Forelimb muscle (tissue), 1 donor: ENCODE data around the gene ZNF521. TPM values are rescaled to one million over a fixed set of nuclear protein-coding genes. Genes with fewer than 3 reads are reported as not detected.

Experiments used
- DNase-seq: peaks from one replicate; pipeline ENCODE4 v3.0.0-alpha.2; 2013; ENCODE audit warnings: low read depth
- polyA plus RNA-seq: library from polyadenylated mRNA; unstranded; fragments of 120-200 nt; gene quantifications from one replicate; pipeline ENCODE4 v1.2.1, GENCODE V29; 2013; ENCODE audit not compliant: insufficient read length

Gene ZNF521
- polyA plus RNA-seq, 1 donor, result 43.7 TPM

- no peak for DNase-seq
Measured at GRCh38 chr18:25169701-25170100, 182.3 kb downstream of the ZNF521 start.

DNA sequence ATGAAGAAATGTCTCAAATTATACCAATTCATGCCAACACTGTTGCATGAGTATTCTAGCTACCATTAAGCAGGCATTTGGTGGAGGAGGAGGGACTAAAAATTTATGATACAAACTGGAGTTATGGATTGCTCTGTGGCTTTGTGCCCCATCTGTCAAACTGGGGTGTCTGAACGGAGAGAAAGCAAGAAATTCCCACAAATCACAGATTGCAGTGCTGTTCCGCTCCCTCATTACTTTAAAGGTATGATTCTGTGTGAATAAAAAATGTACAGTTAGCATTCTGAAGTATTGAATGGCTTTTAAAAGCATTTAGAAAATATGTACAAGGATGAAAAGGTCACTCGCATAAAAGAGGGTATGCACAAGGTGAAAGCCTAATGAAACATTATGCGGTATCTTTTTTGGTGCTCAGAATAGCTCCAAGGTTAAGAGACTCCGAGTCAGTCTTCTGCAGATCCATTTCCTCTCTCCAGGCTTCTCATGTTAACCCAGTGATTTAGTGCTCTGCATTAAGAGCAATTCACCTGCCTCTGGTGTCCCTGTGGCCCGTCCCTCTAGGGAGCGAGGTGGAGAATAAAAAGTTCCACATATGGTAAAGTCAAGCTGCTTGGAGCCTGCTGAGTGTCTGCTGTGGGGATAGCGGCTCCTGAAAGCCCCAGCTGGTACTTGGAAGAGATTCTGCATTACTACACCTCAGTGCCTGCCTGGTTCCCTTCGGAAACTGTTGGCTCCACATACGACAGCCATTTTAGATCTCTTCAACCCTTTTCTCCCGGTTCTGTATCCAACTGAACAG is 184.2 kb downstream of the ZNF521 start:
- no peak for DNase-seq

- no peak for DNase-seq
Measured at GRCh38 chr18:25166113-25166512, 185.9 kb downstream of the ZNF521 start.

GRCh38 chr18:25164848-25165811 is 186.8 kb downstream of the ZNF521 start:
- DNase-seq, result no peak

- no peak for DNase-seq
Measured at GRCh38 chr18:25164211-25164847, 187.6 kb downstream of the ZNF521 start.

DNA sequence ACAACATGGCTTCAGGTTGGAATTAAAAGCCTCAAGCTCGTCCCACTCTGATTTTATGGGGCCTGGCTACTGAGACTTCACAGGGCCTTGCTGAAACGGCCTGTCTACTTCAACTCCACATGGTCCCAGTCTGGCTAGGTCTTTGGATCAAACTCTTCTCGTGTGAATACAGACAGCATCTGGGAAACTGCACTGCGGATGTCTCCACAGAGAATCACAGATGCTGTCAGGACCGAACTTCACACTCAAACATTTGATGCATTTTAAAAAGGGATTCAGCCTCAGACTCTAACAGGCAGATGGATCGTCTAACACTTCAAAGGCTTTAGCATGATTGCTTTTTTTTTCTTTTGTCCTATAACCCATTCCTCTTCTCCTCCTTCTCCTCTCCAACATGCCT is 198.5 kb downstream of the ZNF521 start:
- DNase-seq, result no peak

DNA sequence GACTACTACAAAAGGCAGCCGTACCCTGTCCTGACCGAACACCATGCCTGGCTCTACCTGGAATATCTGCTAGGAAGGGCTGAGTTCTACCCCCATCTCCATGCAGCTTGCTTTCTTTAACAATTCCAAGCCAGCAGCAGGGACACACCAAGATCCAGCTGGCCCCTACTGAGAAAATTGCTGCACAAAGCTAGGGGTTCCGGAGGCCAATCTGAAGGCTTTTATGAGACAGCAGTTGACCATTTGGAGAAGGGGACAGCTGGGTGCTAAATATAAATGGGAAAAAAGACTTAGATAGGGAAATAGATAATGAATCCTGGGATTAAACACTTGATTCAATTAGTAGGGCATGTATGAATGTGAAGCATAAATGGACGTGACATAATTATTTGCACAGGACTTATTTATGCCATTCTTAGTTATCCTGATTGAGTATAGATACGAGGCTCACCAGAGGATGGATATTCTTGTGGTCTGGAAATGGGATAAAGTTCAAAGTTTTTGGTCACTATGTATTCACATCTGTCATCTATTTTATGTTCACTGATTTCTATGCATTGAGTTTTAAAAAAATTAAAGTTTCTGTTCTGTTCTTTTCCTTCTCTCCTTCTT is 204.0 kb downstream of the ZNF521 start:
- DNase-seq, result no peak

DNA sequence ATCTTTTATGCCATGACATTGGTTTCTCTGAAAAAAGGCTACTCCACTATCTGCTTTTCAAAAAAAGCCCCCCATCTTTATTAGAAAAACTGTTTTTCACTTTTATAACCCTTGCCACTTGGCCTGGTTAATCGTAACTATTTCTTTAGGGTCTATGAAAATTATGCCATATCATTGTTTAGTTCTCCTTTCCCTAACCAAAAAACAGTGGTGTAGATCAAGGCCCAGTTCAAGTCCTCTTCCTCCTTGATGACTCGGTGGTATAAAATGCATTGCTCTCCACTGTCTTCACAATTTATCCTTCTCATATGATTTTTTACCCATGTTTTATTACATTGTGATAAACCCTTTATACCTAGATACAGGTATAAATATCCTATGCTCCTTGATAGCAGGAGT is 205.5 kb downstream of the ZNF521 start:
- no peak for DNase-seq

- no peak for DNase-seq
Measured at GRCh38 chr18:25145731-25146511, 206.0 kb downstream of the ZNF521 start.

- DNase-seq, result no peak
Measured at GRCh38 chr18:25144820-25145219, 207.1 kb downstream of the ZNF521 start.

DNA sequence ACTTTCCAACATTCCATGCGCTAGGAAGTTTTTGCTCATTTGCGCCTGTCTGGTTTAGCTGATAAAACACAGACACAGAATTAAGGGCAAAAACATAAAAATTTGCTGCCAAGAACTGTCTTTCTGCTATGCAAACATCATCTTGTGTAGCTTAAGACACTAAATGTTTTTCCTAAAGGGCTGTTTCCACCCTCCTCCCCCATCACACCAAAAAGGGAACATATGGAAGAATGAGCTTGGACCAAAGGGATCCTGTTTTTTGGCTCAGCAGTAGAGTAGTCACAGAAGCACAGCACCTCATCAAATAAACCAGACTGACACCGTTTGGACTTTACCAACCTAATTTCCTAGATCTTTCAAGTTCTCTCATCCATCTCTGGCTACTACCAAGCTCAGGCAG is 210.1 kb downstream of the ZNF521 start:
- no peak for DNase-seq

- no peak for DNase-seq
Measured at GRCh38 chr18:25141399-25141798, 210.6 kb downstream of the ZNF521 start.

DNA sequence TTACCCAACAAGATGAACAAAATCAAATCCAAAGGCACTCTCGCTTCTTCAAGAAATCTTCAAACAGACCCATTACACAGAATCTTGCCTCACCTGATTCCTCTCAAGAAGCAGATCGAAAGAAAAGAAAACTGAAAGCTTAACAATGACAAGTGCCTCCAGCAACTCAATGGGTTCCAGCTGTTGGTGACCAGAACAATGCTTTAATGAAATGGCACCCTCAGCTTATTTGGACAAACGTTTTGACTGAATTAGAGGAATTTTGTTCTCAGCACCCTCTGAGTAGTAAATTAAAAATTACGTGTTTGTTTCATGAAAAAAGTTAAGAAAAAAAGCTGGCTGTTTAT is 211.0 kb downstream of the ZNF521 start:
- no peak for DNase-seq

DNA sequence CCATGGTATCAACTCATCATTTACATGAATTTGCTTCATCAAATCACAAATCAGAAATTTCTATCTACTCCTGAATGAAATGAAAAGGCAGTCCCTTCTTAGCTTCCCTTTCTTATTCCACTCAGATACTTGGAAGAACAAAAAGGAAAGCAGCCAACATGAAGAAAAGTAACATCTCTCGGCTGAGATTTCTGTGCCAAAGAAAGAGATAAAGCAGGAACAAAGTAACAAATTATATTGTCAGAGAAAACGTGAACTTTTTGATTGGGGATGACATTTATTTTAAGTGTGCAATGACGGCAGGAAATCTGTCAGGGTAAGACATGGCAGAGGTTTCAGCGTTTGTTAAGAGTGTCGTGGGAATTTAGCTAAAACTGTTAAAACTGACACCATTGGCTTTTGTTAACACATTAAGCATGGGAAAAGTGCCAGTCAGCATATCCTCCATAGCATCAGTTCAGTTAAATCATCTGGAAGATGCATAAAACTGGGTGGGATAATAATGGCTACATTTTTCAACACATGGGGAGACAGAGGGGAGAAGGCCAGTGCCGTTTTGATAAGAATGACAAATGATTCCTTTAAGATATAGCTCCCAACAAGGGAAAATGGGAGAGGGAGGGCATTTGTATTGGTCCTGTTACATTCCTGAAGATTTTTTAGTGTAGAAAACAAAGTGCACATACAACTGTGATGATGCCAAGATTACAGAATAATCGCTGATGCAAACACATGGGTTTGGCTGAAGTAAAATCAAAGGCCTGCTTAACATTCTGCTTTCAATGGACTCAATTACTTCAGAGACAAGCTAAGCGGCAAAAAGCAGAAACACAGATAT is 211.6 kb downstream of the ZNF521 start:
- DNase-seq, result no peak

GRCh38 chr18:25137197-25137472 is 214.8 kb downstream of the ZNF521 start:
- no peak for DNase-seq

DNA sequence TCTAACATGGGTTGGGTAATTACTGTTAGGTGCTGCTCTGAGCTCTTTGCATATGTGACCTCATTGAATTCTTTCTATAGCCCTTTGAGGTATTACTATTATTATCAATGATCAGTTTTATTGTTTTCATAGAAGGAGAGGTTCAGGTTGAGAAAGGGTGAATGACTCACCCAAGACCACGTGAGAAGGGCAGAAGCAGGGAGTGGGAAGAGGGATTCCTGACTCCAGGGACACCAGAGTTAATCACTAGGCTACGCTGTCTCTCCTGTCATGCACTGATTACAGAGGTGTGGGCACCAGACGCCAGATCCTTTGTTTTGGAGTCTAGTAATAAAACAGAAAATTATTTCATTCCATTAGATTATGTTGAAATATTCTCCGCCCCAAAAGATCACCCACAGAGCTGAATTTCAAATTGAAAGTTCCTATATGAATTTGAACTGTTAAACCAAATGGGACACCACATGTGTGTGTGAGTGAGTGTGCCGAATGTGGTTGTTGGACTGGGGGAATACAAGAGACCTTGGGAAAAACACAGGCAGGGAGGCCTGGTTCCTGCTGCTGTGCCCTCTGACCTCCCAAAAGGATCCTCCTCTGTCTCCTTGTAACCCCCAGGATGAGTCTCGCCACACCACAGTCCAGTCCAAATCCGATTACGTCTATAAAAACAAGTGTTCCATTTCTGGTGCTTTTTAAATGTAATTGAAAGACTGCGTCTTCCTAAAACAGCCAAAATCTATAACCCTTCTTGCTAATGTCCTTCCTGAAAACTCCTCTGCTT is 215.4 kb downstream of the ZNF521 start:
- DNase-seq, result no peak

DNA sequence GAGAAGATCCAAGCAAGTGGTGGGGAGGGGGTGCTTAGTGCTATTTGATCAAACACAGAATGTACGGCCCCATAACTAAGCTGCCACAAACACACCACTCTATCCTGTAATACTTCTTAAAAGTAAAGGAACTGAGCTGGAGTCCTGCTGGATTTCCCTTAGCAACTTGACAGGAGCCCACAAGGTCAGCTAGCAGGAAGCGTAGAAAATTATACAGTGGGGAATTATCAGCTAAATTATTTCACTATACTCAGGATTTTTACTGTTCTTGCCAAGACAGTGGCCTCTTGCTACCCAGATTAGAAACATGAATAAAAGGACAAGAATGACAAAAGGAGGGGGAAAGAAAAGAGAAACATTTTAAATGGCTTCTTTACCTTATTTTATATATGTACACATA is 217.1 kb downstream of the ZNF521 start:
- no peak for DNase-seq

- DNase-seq, result no peak
Measured at GRCh38 chr18:25133879-25134278, 218.1 kb downstream of the ZNF521 start.

- no peak for DNase-seq
Measured at GRCh38 chr18:25132786-25133496, 219.0 kb downstream of the ZNF521 start.
